Activated CD4-positive, alpha-beta T cell treated with anti-CD3 and anti-CD28 coated beads, Interleukin-2, Interleukin-4, amounts not matched to agents 100 ng/mL and 50 ng/mL, durations not matched to agents 16 hours and 8 hours (primary cell): ENCODE results near the gene E2F2.
A peak's percentile ranks its signal among the peaks of the same experiment; 100 is the strongest.

Experiments
- DNase-seq: peaks from one replicate; pipeline ENCODE4 v3.0.0-alpha.2; 2020; ENCODE audit warnings: low spot score

Gene E2F2

GRCh38 chr1:23563003-23563402 is 32.0 kb upstream of the E2F2 start:
- DNase-seq, result no peak

- DNase-seq, result no peak
Measured at GRCh38 chr1:23562137-23562876, 31.3 kb upstream of the E2F2 start.

- no peak for DNase-seq
Measured at GRCh38 chr1:23561813-23562100, 30.7 kb upstream of the E2F2 start.

- no peak for DNase-seq
Measured at GRCh38 chr1:23561076-23561812, 30.2 kb upstream of the E2F2 start.

- no peak for DNase-seq
Measured at GRCh38 chr1:23559985-23560741, 29.1 kb upstream of the E2F2 start.

- DNase-seq, result peak; percentile 88
Measured at GRCh38 chr1:23559136-23559984, 28.3 kb upstream of the E2F2 start, which contains the start of gene ID3. Gene ID3, minus strand, starts transcription at chr1:23559501. Its CDS starts 75 bp downstream, at chr1:23559426.

- no peak for DNase-seq
Measured at GRCh38 chr1:23558872-23559135, 27.8 kb upstream of the E2F2 start.

GRCh38 chr1:23558140-23558871 is 27.3 kb upstream of the E2F2 start:
- no peak for DNase-seq

- DNase-seq, result no peak
Measured at GRCh38 chr1:23557471-23558124, 26.6 kb upstream of the E2F2 start.

- DNase-seq, result no peak
Measured at GRCh38 chr1:23556635-23557470, 25.8 kb upstream of the E2F2 start.

- no peak for DNase-seq
Measured at GRCh38 chr1:23555986-23556634, 25.1 kb upstream of the E2F2 start.

- DNase-seq, result no peak
Measured at GRCh38 chr1:23555270-23555985, 24.4 kb upstream of the E2F2 start.

- peak; percentile 70 for DNase-seq
Measured at GRCh38 chr1:23554481-23555269, 23.6 kb upstream of the E2F2 start.

- no peak for DNase-seq
Measured at GRCh38 chr1:23554127-23554480, 23.1 kb upstream of the E2F2 start.

GRCh38 chr1:23553231-23554126 is 22.4 kb upstream of the E2F2 start:
- DNase-seq, result no peak

- no peak for DNase-seq
Measured at GRCh38 chr1:23551849-23552248, 20.8 kb upstream of the E2F2 start.

- no peak for DNase-seq
Measured at GRCh38 chr1:23548704-23549143, 17.7 kb upstream of the E2F2 start.
